GM19395 (cell line): ENCODE data around the gene PAK5.
"Not testable (repeated sequence)": the region's sequence is repeated elsewhere in the genome, so short reads cannot be mapped to it uniquely, and the experiment has no call there.

Source experiments
- ATAC-seq: cut with Tn5 transposase; IDR thresholded peaks from one replicate; pipeline ENCODE4 v1.9.1; 2021; ENCODE audit warnings: mild to moderate bottlenecking, moderate library complexity; ENCODE audit not compliant: unreplicated experiment

The PAK5 gene

GRCh38 chr20:9686455-9686854 lies 152.4 kb downstream of the PAK5 start:
- ATAC-seq, result no peak

- ATAC-seq, result no peak
Observed at GRCh38 chr20:9686001-9686400, 152.9 kb downstream of the PAK5 start.

GRCh38 chr20:9685011-9685410 lies 153.9 kb downstream of the PAK5 start:
- ATAC-seq, result no peak

GRCh38 chr20:9677100-9677623 lies 161.7 kb downstream of the PAK5 start:
- no peak for ATAC-seq

GRCh38 chr20:9672981-9673380 lies 165.9 kb downstream of the PAK5 start:
- no peak for ATAC-seq

- no peak for ATAC-seq
Observed at GRCh38 chr20:9672027-9672426, 166.8 kb downstream of the PAK5 start.

- no peak for ATAC-seq
Observed at GRCh38 chr20:9668381-9668780, 170.5 kb downstream of the PAK5 start.

- no peak for ATAC-seq
Observed at GRCh38 chr20:9663423-9663822, 175.5 kb downstream of the PAK5 start.

- ATAC-seq, result no peak
Observed at GRCh38 chr20:9660236-9660868, 178.5 kb downstream of the PAK5 start.

- no peak for ATAC-seq
Observed at GRCh38 chr20:9647741-9648140, 191.1 kb downstream of the PAK5 start.

- ATAC-seq, result no peak
Observed at GRCh38 chr20:9646375-9646774, 192.5 kb downstream of the PAK5 start.

GRCh38 chr20:9642882-9643281 lies 196.0 kb downstream of the PAK5 start:
- no peak for ATAC-seq

GRCh38 chr20:9641499-9642000 lies 197.3 kb downstream of the PAK5 start:
- ATAC-seq, result not testable (repeated sequence)

- ATAC-seq, result no peak
Observed at GRCh38 chr20:9637889-9638288, 201.0 kb downstream of the PAK5 start.

- no peak for ATAC-seq
Observed at GRCh38 chr20:9635750-9636149, 203.1 kb downstream of the PAK5 start.

GRCh38 chr20:9634327-9634726 lies 204.5 kb downstream of the PAK5 start:
- ATAC-seq, result no peak

- ATAC-seq, result no peak
Observed at GRCh38 chr20:9632991-9633390, 205.9 kb downstream of the PAK5 start.

- ATAC-seq, result no peak
Observed at GRCh38 chr20:9632265-9632664, 206.6 kb downstream of the PAK5 start.

GRCh38 chr20:9630554-9630953 lies 208.3 kb downstream of the PAK5 start:
- no peak for ATAC-seq

GRCh38 chr20:9629831-9630230 lies 209.0 kb downstream of the PAK5 start:
- ATAC-seq, result no peak

GRCh38 chr20:9628589-9628988 lies 210.3 kb downstream of the PAK5 start:
- ATAC-seq, result no peak

GRCh38 chr20:9628141-9628540 lies 210.7 kb downstream of the PAK5 start:
- ATAC-seq, result no peak

GRCh38 chr20:9627219-9627618 lies 211.7 kb downstream of the PAK5 start:
- ATAC-seq, result no peak
